SU-DHL-6 (cell line): ENCODE measurements around the gene PDE7B.

ENCODE experiments used
- H2AFZ ChIP-seq: fragments of 200-600 bp; sonication (generic); 2 replicates; pipeline ENCODE4 v1.6.1; 2014; ENCODE audit warnings: low read depth, mild to moderate bottlenecking, moderate library complexity, mixed read lengths, antibody characterized with exemption, low read length; ENCODE audit not compliant: severe bottlenecking
- H3F3A ChIP-seq: fragments of 200-600 bp; shearing (Covaris generic); 2 replicates; pipeline ENCODE4 v1.6.0; 2016; ENCODE audit warnings: antibody characterized with exemption, mild to moderate bottlenecking; ENCODE audit not compliant: insufficient read depth
- H3K27ac ChIP-seq: fragments of 200-600 bp; sonication (generic); 2 replicates; pipeline ENCODE4 v1.5.1; 2016; ENCODE audit warnings: low read depth, mild to moderate bottlenecking, low read length, moderate library complexity, mixed read lengths
- H3K27me3 ChIP-seq: fragments of 200-600 bp; sonication (generic), shearing (Covaris generic); 2 replicates; pipeline ENCODE4 v1.6.0; 2014; ENCODE audit warnings: mild to moderate bottlenecking, low read length
- H3K36me3 ChIP-seq: fragments of 200-600 bp; sonication (generic); 2 replicates; pipeline ENCODE4 v1.6.1; 2014; ENCODE audit warnings: mild to moderate bottlenecking, low read length, mixed read lengths
- H3K4me2 ChIP-seq: fragments of 300-600, 200-600 bp; shearing (Covaris generic), sonication (generic); 2 replicates; pipeline ENCODE4 v1.6.0; 2014; ENCODE audit warnings: low read length, low read depth, mild to moderate bottlenecking; ENCODE audit not compliant: poor library complexity, severe bottlenecking
- H3K4me3 ChIP-seq: fragments of 200-600 bp; sonication (generic); 2 replicates; pipeline ENCODE4 v1.5.1; 2014; ENCODE audit warnings: antibody characterized with exemption, low read length, mild to moderate bottlenecking, mixed read lengths; ENCODE audit not compliant: insufficient read depth, poor library complexity, severe bottlenecking
- H3K79me2 ChIP-seq: fragments of 200-600 bp; sonication (generic); 2 replicates; pipeline ENCODE4 v1.6.1; 2014; ENCODE audit warnings: mild to moderate bottlenecking, low read length, moderate library complexity; ENCODE audit not compliant: insufficient read depth
- H3K9ac ChIP-seq: fragments of 200-600 bp; sonication (generic); 2 replicates; pipeline ENCODE4 v1.7.0; 2014; ENCODE audit warnings: mild to moderate bottlenecking, low read length
- H3K9me2 ChIP-seq: fragments of 200-600 bp; sonication (generic); replicated peaks from 2 replicates; pipeline ENCODE4 v1.6.1; 2014; ENCODE audit warnings: low read length; ENCODE audit not compliant: insufficient read depth
- H3K9me3 ChIP-seq: fragments of 200-600 bp; sonication (generic); 2 replicates; pipeline ENCODE4 v1.6.1; 2014; ENCODE audit warnings: low read length, mixed read lengths; ENCODE audit not compliant: insufficient read depth
- H4K20me1 ChIP-seq: fragments of 200-600 bp; sonication (generic); 2 replicates; pipeline ENCODE4 v1.6.1; 2014; ENCODE audit warnings: low read depth, mild to moderate bottlenecking, antibody characterized with exemption, low read length, moderate library complexity, mixed read lengths
- EZH2phosphoT487 ChIP-seq: fragments of 200-600 bp; sonication (generic), shearing (Covaris generic); conservative IDR thresholded peaks from 2 replicates; pipeline ENCODE4 v1.6.1; 2018; ENCODE audit warnings: mild to moderate bottlenecking, antibody characterized with exemption, low read length, moderate library complexity, mixed read lengths
- TF ChIP-seq, protein P1 (sequence below): fragments of 200-600 bp; sonication (generic); IDR thresholded peaks from one replicate; pipeline ENCODE4 v1.5.1; 2017; ENCODE audit warnings: antibody characterized with exemption, mild to moderate bottlenecking, low read length, moderate library complexity; ENCODE audit not compliant: insufficient read depth, poor library complexity, severe bottlenecking

The PDE7B gene

DNA sequence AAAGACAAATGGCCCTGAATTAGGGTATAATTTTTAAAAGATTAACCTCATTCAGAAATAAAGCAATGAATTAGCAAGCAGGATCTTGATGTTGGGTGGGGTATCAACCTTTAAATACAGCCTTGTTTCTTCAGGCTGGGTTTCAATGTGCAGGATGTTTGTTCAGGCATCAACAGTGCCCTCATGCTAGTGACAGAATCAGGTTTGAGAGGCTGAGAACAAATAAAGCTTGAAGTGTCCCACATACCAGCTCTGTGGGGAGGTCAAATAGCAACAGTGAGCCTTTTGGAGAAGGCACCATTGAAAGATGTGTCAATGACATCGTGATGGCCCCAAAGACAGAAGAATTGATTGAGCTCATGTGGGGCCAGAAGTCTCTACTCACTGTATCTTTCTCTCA is 330.4 kb downstream of the PDE7B start:
- no peak overlapping the region for H3K9ac ChIP-seq
- H3K4me2 ChIP-seq, result no peak overlapping the region
- no peaks in the 10 kb centered on the region for H3K36me3 ChIP-seq
- no peak overlapping the region for H3K27ac ChIP-seq
- H3K79me2 ChIP-seq, result no peaks in the 10 kb centered on the region
- TF ChIP-seq, protein P1, sequence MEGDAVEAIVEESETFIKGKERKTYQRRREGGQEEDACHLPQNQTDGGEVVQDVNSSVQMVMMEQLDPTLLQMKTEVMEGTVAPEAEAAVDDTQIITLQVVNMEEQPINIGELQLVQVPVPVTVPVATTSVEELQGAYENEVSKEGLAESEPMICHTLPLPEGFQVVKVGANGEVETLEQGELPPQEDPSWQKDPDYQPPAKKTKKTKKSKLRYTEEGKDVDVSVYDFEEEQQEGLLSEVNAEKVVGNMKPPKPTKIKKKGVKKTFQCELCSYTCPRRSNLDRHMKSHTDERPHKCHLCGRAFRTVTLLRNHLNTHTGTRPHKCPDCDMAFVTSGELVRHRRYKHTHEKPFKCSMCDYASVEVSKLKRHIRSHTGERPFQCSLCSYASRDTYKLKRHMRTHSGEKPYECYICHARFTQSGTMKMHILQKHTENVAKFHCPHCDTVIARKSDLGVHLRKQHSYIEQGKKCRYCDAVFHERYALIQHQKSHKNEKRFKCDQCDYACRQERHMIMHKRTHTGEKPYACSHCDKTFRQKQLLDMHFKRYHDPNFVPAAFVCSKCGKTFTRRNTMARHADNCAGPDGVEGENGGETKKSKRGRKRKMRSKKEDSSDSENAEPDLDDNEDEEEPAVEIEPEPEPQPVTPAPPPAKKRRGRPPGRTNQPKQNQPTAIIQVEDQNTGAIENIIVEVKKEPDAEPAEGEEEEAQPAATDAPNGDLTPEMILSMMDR, result no peak
- TF ChIP-seq EZH2phosphoT487, result no peak
- no peak overlapping the region for H2AFZ ChIP-seq
- H4K20me1 ChIP-seq, result no peaks in the 10 kb centered on the region
- H3K27me3 ChIP-seq, result no peaks in the 10 kb centered on the region
- H3K9me3 ChIP-seq, result no peaks in the 10 kb centered on the region
- no peaks in the 10 kb centered on the region for H3F3A ChIP-seq
- no peaks in the 10 kb centered on the region for H3K9me2 ChIP-seq
- no peak overlapping the region for H3K4me3 ChIP-seq

DNA sequence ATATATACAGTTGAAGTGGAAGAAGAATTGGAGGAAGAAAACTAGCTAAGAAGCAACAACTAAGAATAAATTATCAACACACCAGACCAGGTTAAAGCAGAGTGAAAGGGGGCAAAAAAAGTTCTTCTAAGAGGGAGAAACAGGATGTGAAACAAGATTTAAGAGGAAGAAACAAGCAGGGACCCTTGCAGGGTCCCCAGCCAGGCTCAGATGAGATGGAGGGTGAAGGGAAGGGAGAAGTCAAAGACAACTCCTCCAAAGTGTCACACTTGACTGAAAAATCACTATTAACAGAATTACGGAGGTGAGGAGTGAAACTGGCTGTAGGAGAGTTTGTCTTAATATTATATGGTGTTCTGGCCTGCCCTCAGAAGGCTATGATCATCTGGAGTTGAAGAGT is 333.2 kb downstream of the PDE7B start:
- Histone ChIP-seq H3K9me3 (no peaks in the 10 kb centered on the region), H3K27me3 (no peaks in the 10 kb centered on the region), H3K36me3 (no peaks in the 10 kb centered on the region), H3K27ac (no peak overlapping the region), H3K9me2 (no peaks in the 10 kb centered on the region), H2AFZ (no peak overlapping the region), H4K20me1 (no peaks in the 10 kb centered on the region), H3K4me3 (no peak overlapping the region), H3K4me2 (no peak overlapping the region), H3K79me2 (no peaks in the 10 kb centered on the region), H3F3A (no peaks in the 10 kb centered on the region), H3K9ac (no peak overlapping the region)
- TF ChIP-seq, protein P1, result no peak
- TF ChIP-seq EZH2phosphoT487, result no peak

DNA sequence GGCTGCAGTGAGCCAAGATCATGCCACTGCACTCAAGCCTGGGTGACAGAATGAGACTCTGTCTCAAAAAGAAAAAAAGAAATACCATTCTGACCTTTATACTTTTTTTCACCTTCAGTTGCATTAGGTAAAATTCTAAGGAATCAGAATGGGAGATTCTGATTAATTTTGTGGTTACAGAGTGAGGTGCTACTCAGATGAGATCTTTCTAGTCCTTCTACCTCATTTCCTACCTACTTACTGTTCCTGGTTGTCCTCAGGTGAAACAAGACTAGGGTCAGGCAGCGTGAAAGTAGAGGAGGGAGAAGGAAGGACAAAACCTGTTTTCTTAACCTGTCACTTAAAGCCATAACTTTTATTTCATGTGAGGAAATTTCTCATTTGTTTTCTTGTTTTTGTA is 334.9 kb downstream of the PDE7B start:
- Histone ChIP-seq H3K9me2 (no peaks in the 10 kb centered on the region), H3K4me2 (no peak overlapping the region), H3K79me2 (no peaks in the 10 kb centered on the region), H4K20me1 (no peaks in the 10 kb centered on the region), H3K4me3 (no peak overlapping the region), H3K36me3 (no peaks in the 10 kb centered on the region), H2AFZ (no peak overlapping the region), H3F3A (no peaks in the 10 kb centered on the region), H3K9me3 (no peaks in the 10 kb centered on the region), H3K27me3 (no peaks in the 10 kb centered on the region), H3K9ac (no peak overlapping the region), H3K27ac (no peak overlapping the region)
- TF ChIP-seq, protein P1, result no peak
- TF ChIP-seq EZH2phosphoT487, result no peak

DNA sequence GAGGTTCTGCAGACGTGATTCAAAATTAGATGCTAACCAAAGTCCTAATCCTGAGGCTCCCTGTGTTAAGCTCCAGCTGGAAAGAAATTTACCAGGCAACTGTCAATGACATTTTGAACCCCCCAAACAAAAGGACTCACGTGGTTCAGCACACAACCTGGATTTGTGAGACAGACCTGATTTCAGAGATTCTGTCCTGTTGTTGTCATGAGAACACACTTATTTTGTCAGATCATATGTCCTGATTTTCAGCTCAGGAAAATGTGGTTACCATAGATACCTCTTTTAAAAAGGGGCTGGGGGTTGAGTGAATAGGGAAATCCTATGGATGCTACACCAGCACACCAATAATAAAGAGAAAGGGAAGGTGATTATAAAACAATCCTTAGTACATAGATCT is 337.0 kb downstream of the PDE7B start:
- Histone ChIP-seq H3F3A (no peaks in the 10 kb centered on the region), H3K79me2 (no peaks in the 10 kb centered on the region), H3K27me3 (no peaks in the 10 kb centered on the region), H2AFZ (no peak overlapping the region), H3K36me3 (no peaks in the 10 kb centered on the region), H3K9ac (no peak overlapping the region), H3K9me2 (no peaks in the 10 kb centered on the region), H3K4me2 (no peak overlapping the region), H3K4me3 (no peak overlapping the region), H3K9me3 (no peaks in the 10 kb centered on the region), H4K20me1 (no peaks in the 10 kb centered on the region), H3K27ac (no peak overlapping the region)
- TF ChIP-seq EZH2phosphoT487, result no peak
- TF ChIP-seq, protein P1, result no peak
